Esophagus muscularis mucosa (tissue), 3 donors: Measurements from ENCODE around the gene IL18R1.

ENCODE experiments used
- CTCF ChIP-seq, 3 experiments: fragments of 200-600 bp in 2 of 3; fragments of 450-650 bp in 1 of 3; sonication (generic) in 2 of 3; IDR thresholded peaks; one replicate each; pipeline ENCODE4 v1.5.1; 2017 to 2019; ENCODE audit warnings: antibody characterized with exemption in 3 of 3, mild to moderate bottlenecking in 2 of 3, moderate library complexity in 1 of 3
- POLR2AphosphoS5 ChIP-seq, 2 donors: sonication (generic); formaldehyde crosslinking; IDR thresholded peaks; one replicate each; pipeline ENCODE4 v1.6.1; 2017; ENCODE audit warnings: antibody characterized with exemption in 2 of 2

GRCh38 chr2:102369866-102370265 lies 14.3 kb downstream of the IL18R1 start:
- TF ChIP-seq POLR2AphosphoS5 (IDR thresholded peaks at IDR 0.05) = no peak
- no peak for TF ChIP-seq CTCF (IDR thresholded peaks at IDR 0.05)
